Stomach (tissue), 9 donors: Measurements from ENCODE around the gene WDR70. TPM values are rescaled to one million over a fixed set of nuclear protein-coding genes. Genes with fewer than 3 reads are reported as not detected.

Experiments used
- DNase-seq, 2 donors: peaks; one replicate each; pipeline versions ENCODE4 v3.0.0 to v3.0.0-alpha.2; 2013 to 2019
- H3K27ac ChIP-seq, 5 donors: fragments of 200-600 bp in 4 of 5; sonication (generic) in 4 of 5; one replicate each; pipeline ENCODE4 v1.5.1; 2013 to 2019; ENCODE audit warnings: mild to moderate bottlenecking in 1 of 5, moderate library complexity in 1 of 5
- H3K27me3 ChIP-seq, 3 donors: fragments of 200-600 bp; sonication (generic); one replicate each; pipeline ENCODE4 v1.5.1; 2017 to 2019; ENCODE audit warnings: mixed run types in 1 of 3
- H3K36me3 ChIP-seq, 4 donors: fragments of 200-600 bp; sonication (generic); 1 replicate in 3 of 4; 2 replicates in 1 of 4; pipeline ENCODE4 v1.5.1; 2016 to 2019
- H3K4me1 ChIP-seq, 4 donors: fragments of 200-600 bp; sonication (generic); one replicate each; pipeline ENCODE4 v1.5.1; 2016 to 2019
- H3K4me3 ChIP-seq, 4 donors: fragments of 200-600 bp; sonication (generic) in 3 of 4; one replicate each; pipeline ENCODE4 v1.5.1; 2016 to 2019; ENCODE audit warnings: mild to moderate bottlenecking in 1 of 4
- H3K9me3 ChIP-seq, 4 donors: fragments of 200-600 bp; sonication (generic); one replicate each; pipeline ENCODE4 v1.5.1; 2016 to 2019
- EP300 ChIP-seq: sonication (generic); formaldehyde crosslinking; IDR thresholded peaks from one replicate; pipeline ENCODE4 v1.6.1; 2017; ENCODE audit warnings: antibody characterized with exemption
- POLR2A ChIP-seq, 4 donors: fragments of 450-650 bp; IDR thresholded peaks; one replicate each; pipeline ENCODE4 v1.6.1; 2016; ENCODE audit warnings: antibody characterized with exemption in 4 of 4, control low read depth in 2 of 4, mild to moderate bottlenecking in 1 of 4, moderate library complexity in 1 of 4
- POLR2AphosphoS5 ChIP-seq, 3 donors: sonication (generic); formaldehyde crosslinking; IDR thresholded peaks; one replicate each; pipeline ENCODE4 v1.6.1; 2016; ENCODE audit warnings: antibody characterized with exemption in 3 of 3
- WGBS, 5 donors: extraction: QIAGEN DNeasy Blood & Tissue Kit in 3 of 5; methylation state at CpG; one replicate each; pipeline versions ENCODE4 v1.1.5 to v1.1.7; 2013 to 2018; 5-methylcytosine and 5-hydroxymethylcytosine counted together
- intact Hi-C: fragments of 100-400 bp; cut with DNase I; formaldehyde crosslinking; loops from one replicate; pipeline ENCODE4 v1.15.1; 2023; ENCODE audit warnings: low total_unique reads
- polyA plus RNA-seq, 3 donors: library from polyadenylated mRNA; stranded (reverse); fragments of 200-250 nt; gene quantifications; one replicate each; pipeline ENCODE4 v1.2.3, GENCODE V29; 2013
- small RNA-seq, 4 donors: library from RNA; depleted of rRNA; stranded (forward); fragments of <200 nt; gene quantifications; one replicate each; pipeline ENCODE3, GENCODE V24; 2016
- total RNA-seq, 5 donors: library from RNA; depleted of rRNA; stranded (reverse); fragments of >200 nt; gene quantifications; one replicate each; pipeline versions ENCODE4 v1.1.0 to v1.2.3, GENCODE V29; 2014 to 2016
- TF ChIP-seq, protein P1 (sequence below), 7 experiments: fragments of 450-650 bp in 4 of 7; fragments of 200-600 bp in 3 of 7; sonication (generic) in 3 of 7; IDR thresholded peaks; one replicate each; pipeline ENCODE4 v1.5.1; 2016 to 2019; ENCODE audit warnings: antibody characterized with exemption in 7 of 7, control low read depth in 2 of 7, mild to moderate bottlenecking in 1 of 7
- donor health status: healthy with polysubstance abuse.
- donor health status: Bipolar disorder and iron deficiency.
- donor health status: healthy.

WDR70 gene
- total and polyA plus RNA-seq, 8 donors, result 13.0 to 131 (median 35.0) TPM

DNA sequence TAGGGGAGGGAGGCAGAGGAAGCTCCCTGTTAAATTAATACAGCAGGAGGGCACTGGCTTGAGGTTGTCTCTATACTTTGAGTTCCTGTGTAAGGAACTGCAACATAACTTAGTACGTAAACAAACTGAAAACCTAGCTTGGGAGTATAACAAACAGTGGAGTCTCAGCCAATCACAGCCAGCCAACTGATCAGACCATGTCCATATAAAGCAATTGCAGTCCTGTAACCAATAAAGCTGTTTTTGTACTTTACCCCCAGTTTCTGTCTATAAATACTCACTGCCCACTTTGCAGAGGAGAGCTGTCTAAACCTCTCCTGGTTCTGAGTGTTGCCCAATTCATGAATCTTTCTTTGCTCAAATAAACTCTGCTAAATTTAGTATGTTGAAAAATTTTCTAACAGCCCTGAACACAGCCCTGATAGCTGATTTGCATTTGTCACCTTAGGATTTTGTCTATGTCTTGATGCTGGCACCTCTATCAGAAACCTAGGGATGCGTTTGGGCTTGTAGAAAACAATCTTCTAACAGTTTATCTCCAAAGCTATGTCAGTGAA, 420.8 kb downstream of the WDR70 start:
- intact Hi-C loops, result no loop called here
- no peak overlapping the region for H3K4me3 ChIP-seq
- no peak for DNase-seq
- H3K27me3 ChIP-seq, result no peaks in the 10 kb centered on the region
- H3K27ac ChIP-seq, result no peak overlapping the region
- TF ChIP-seq, protein P1, sequence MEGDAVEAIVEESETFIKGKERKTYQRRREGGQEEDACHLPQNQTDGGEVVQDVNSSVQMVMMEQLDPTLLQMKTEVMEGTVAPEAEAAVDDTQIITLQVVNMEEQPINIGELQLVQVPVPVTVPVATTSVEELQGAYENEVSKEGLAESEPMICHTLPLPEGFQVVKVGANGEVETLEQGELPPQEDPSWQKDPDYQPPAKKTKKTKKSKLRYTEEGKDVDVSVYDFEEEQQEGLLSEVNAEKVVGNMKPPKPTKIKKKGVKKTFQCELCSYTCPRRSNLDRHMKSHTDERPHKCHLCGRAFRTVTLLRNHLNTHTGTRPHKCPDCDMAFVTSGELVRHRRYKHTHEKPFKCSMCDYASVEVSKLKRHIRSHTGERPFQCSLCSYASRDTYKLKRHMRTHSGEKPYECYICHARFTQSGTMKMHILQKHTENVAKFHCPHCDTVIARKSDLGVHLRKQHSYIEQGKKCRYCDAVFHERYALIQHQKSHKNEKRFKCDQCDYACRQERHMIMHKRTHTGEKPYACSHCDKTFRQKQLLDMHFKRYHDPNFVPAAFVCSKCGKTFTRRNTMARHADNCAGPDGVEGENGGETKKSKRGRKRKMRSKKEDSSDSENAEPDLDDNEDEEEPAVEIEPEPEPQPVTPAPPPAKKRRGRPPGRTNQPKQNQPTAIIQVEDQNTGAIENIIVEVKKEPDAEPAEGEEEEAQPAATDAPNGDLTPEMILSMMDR (IDR thresholded peaks at IDR 0.05), result no peak
- TF ChIP-seq EP300 (no peak), POLR2AphosphoS5 (IDR thresholded peaks at IDR 0.05) (no peak)
- H3K4me1 ChIP-seq, result no peaks in the 10 kb centered on the region
- peaks cover 0 to 17% (median 13%) of the 10 kb centered on the region in 4 donors for H3K9me3 ChIP-seq
- H3K36me3 ChIP-seq, result no peaks in the 10 kb centered on the region
- WGBS, 5 donors, result 81 to 90% (median 84%) methylated on average over 2 of the region's 2 CpGs

DNA sequence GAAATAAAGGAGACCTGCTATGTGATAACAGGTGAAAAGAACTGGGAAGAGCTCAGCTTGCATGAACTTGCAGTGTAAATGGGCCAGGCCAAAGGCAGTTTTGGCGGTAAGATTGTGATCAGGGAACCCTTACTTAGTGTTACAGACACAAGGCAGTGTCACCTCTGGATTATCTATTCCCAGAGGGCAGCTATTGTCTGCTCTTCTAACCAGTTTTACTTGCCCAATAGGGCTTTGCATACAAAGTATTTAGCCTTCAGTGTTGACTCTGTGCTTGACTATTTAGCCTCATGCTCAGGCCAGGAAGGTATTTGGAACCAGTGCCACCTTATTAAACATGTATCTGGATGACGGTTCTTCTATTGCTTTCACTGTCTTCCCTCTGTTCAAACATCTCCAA, 422.4 kb downstream of the WDR70 start:
- Histone ChIP-seq H3K27me3 (no peaks in the 10 kb centered on the region), H3K27ac (no peak overlapping the region), H3K4me1 (no peaks in the 10 kb centered on the region), H3K4me3 (no peak overlapping the region), H3K9me3 (peaks cover 0 to 4% (median under 1%) of the 10 kb centered on the region in 4 donors), H3K36me3 (no peaks in the 10 kb centered on the region)
- intact Hi-C loops, result no loop called here
- 53 to 68% (median 63%) methylated on average over 2 of the region's 2 CpGs for WGBS, 5 donors
- DNase-seq, result no peak
- TF ChIP-seq POLR2AphosphoS5 (IDR thresholded peaks at IDR 0.05) (no peak), POLR2A (IDR thresholded peaks at IDR 0.05) (no peak), EP300 (no peak)
- TF ChIP-seq, protein P1 (IDR thresholded peaks at IDR 0.05), result no peak

Small RNA genes within 50 kb of the gene (small RNA-seq; reads per million reads assigned to genes)
- 0 reads per million in 4 donors for gene RNU6-1190P
- gene RNU6-484P, result 0 reads per million in 4 donors

Other genes with a start within 250 kb of the WDR70 start
- gene CPLANE1, start 129.9 kb upstream of the WDR70 start, total RNA-seq, result 10 to 100 TPM in 4 of 5 donors, 1 to 10 TPM in 1; 9.0 to 53.2 (median 25.0) TPM
- 1 to 10 TPM; 1.2 to 3.1 (median 2.6) TPM for gene CPLANE1, start 129.9 kb upstream of the WDR70 start, polyA plus RNA-seq
- 10 to 100 TPM in 3 of 5 donors, 1 to 10 TPM in 2; 4.1 to 60.8 (median 26.6) TPM for gene NUP155, start 8.2 kb upstream of the WDR70 start, total RNA-seq
- 1 to 10 TPM; 2.1 to 2.8 (median 2.7) TPM for gene NUP155, start 8.2 kb upstream of the WDR70 start, polyA plus RNA-seq